ENCODE data around the gene SERINC5. TPM values are rescaled to one million over a fixed set of nuclear protein-coding genes. Genes with fewer than 3 reads are reported as not detected.

Gene SERINC5
- total RNA-seq, 2 experiments from 2014 or later, result 85.7 to 88.8 TPM

- ChIA-PET POLR2A (no interaction called here), CTCF (interaction anchor here (0.9 to 1.7 kb wide), 4 partner anchors 10 to 115 kb away, joined by 3 to 4 read pairs (median 3); no protein-coding TSS in a partner anchor)
- Mint-ChIP-seq H3K27ac (peak overlapping the region; percentile 63), H3K36me3 (ENCODE audit: low read depth) (peaks cover 50% of the 10 kb centered on the region), H3K4me1 (peaks cover 69% of the 10 kb centered on the region), H3K9me3 (peaks cover 6% of the 10 kb centered on the region), H3K4me3 (no peak overlapping the region), H3K27me3 (no peaks in the 10 kb centered on the region)
- DNase-seq, result no peak
Measured at GRCh38 chr5:80219391-80219790, 36.5 kb downstream of the SERINC5 start.

- ChIA-PET CTCF (interaction anchor here (0.6 to 1.8 kb wide), 6 partner anchors 12 to 657 kb away, joined by 3 to 5 read pairs (median 3); no protein-coding TSS in a partner anchor), POLR2A (no interaction called here)
- Mint-ChIP-seq H3K4me3 (no peak overlapping the region), H3K4me1 (peaks cover 83% of the 10 kb centered on the region), H3K9me3 (peaks cover 9% of the 10 kb centered on the region), H3K36me3 (ENCODE audit: low read depth) (peaks cover 59% of the 10 kb centered on the region), H3K27me3 (no peaks in the 10 kb centered on the region), H3K27ac (peak overlapping the region; percentile 34)
- no peak for DNase-seq
Measured at GRCh38 chr5:80217667-80218066, 38.2 kb downstream of the SERINC5 start.

DNA sequence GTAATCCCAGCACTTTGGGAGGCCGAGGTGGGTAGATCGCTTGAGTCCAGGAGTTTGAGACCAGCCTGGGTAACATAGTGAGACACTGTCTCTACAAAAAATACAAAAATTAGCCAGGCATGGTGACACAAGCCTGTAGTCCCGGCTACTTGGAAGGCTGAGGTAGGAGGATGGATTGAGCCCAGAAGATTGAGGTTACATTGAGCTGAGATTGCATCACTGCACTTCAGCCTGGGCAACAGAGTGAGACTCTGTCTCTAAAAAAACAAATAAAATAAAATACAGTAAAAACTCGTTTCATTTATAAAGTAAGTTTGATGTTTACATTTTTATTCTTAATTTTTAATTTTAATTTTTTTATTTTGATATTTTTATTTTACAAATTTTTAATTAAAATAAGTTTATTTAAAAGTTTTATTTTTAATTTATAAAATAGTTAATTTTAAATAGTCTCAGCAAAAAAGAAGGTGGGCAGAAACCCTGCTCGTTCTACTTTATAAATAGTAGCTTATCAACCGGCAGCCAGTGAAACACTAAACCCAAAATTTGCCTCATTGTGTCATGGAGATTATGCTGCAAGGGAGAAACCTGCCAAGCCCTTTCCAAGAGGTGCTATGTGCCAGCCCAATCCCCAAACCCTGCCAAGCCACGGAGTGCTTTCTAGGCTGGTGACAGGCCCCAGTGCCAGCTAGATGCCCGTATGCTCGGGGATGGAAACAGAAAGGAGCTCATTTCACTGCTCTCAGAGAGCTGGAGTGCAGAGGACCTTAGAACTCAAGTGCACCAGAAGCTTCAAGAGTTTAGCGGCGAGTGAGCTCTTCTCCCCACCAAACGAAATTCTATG lies 38.9 kb downstream of the SERINC5 start:
- H3K27me3 Mint-ChIP-seq, result no peaks in the 10 kb centered on the region
- H3K4me3 Mint-ChIP-seq, result no peak overlapping the region
- H3K4me1 Mint-ChIP-seq, result peaks cover 87% of the 10 kb centered on the region
- H3K36me3 Mint-ChIP-seq (ENCODE audit: low read depth), result peaks cover 63% of the 10 kb centered on the region
- DNase-seq, result no peak
- ChIA-PET CTCF (interaction anchor here (0.6 to 1.8 kb wide), 8 partner anchors 12 to 656 kb away, joined by 3 to 5 read pairs (median 3); no protein-coding TSS in a partner anchor), POLR2A (no interaction called here)
- H3K27ac Mint-ChIP-seq, result peak overlapping the region; percentile 78
- H3K9me3 Mint-ChIP-seq, result peaks cover 9% of the 10 kb centered on the region

- H3K4me1 Mint-ChIP-seq, result peaks cover 90% of the 10 kb centered on the region
- peak overlapping the region; percentile 3 for H3K4me3 Mint-ChIP-seq
- POLR2A ChIA-PET, result no interaction called here
- peak overlapping the region; percentile 60 for H3K27ac Mint-ChIP-seq
- peaks cover 66% of the 10 kb centered on the region for H3K36me3 Mint-ChIP-seq (ENCODE audit: low read depth)
- H3K27me3 Mint-ChIP-seq, result no peaks in the 10 kb centered on the region
- no peak for DNase-seq
- CTCF ChIA-PET, result interaction anchor here (1.5 kb wide), 2 partner anchors 24 to 29 kb away, joined by 4 to 5 read pairs; no protein-coding TSS in a partner anchor
- H3K9me3 Mint-ChIP-seq, result peaks cover 9% of the 10 kb centered on the region
Measured at GRCh38 chr5:80216096-80216495, 39.8 kb downstream of the SERINC5 start.

DNA sequence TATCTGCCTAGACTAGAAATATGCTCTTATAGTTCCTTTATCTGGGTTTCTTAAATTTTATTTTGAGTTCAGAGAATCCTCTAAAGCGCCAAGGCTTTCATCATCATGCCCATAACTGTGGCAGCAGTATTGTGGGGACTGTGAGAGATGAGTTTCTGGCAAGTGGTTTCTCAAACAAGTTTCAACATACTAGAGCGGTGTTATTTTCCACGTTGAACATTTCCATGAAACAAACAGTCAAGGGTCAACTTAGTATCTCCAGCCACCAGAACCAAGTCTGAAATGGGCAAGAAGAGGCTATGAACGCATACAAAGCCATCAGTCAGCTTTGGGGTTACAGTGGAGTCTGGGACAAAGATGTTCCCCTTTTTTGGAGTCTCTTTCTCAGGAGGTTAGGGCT lies 40.3 kb downstream of the SERINC5 start:
- POLR2A ChIA-PET, result no interaction called here
- no peak overlapping the region for H3K4me3 Mint-ChIP-seq

GRCh38 chr5:80213466-80213865 lies 42.4 kb downstream of the SERINC5 start:
- ChIA-PET POLR2A (no interaction called here), CTCF (no interaction called here)
- peaks cover 84% of the 10 kb centered on the region for H3K4me1 Mint-ChIP-seq
- H3K9me3 Mint-ChIP-seq, result peaks cover 9% of the 10 kb centered on the region
- DNase-seq, result no peak
- H3K36me3 Mint-ChIP-seq (ENCODE audit: low read depth), result peaks cover 68% of the 10 kb centered on the region
- H3K27ac Mint-ChIP-seq, result no peak overlapping the region
- no peak overlapping the region for H3K4me3 Mint-ChIP-seq
- no peaks in the 10 kb centered on the region for H3K27me3 Mint-ChIP-seq

More for the DNA sequence above, 40.3 kb downstream of the SERINC5 start:
- CTCF ChIA-PET, result interaction anchor here (1.3 kb wide), 1 partner anchor 19 kb away, joined by 3 read pairs; no protein-coding TSS in a partner anchor
- H3K27ac Mint-ChIP-seq, result peak overlapping the region; percentile 15
- peaks cover 89% of the 10 kb centered on the region for H3K4me1 Mint-ChIP-seq
- H3K27me3 Mint-ChIP-seq, result no peaks in the 10 kb centered on the region
- DNase-seq, result no peak
- peaks cover 69% of the 10 kb centered on the region for H3K36me3 Mint-ChIP-seq (ENCODE audit: low read depth)
- peaks cover 9% of the 10 kb centered on the region for H3K9me3 Mint-ChIP-seq

GRCh38 chr5:80212171-80212667 lies 43.6 kb downstream of the SERINC5 start:
- peaks cover 9% of the 10 kb centered on the region for H3K9me3 Mint-ChIP-seq
- DNase-seq, result no peak
- H3K36me3 Mint-ChIP-seq (ENCODE audit: low read depth), result peaks cover 67% of the 10 kb centered on the region
- ChIA-PET CTCF (interaction anchor here (1.1 to 1.8 kb wide), 3 partner anchors 9 to 20 kb away, joined by 3 to 5 read pairs (median 4); no protein-coding TSS in a partner anchor), POLR2A (no interaction called here)
- H3K27ac Mint-ChIP-seq, result no peak overlapping the region
- H3K4me3 Mint-ChIP-seq, result no peak overlapping the region
- peaks cover 77% of the 10 kb centered on the region for H3K4me1 Mint-ChIP-seq
- no peaks in the 10 kb centered on the region for H3K27me3 Mint-ChIP-seq

DNA sequence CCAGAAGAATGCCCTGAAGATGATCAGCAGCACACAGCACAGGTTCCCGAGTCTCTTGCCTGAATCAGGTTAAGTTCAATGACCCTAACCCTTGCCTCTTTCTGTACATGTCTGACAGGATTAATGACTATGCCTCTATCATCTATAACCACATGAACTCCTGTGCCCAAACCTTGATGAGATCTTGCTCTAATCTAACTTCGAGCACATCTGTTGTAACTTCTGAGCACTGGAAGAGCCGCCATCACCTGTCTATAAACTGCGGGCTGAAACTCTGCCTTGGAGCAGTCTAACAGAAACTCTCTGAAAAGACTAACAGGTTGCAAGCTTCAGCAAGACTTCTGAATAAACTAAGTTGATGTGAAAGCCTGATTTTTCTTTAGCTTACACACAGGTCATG lies 44.5 kb downstream of the SERINC5 start:
- Mint-ChIP-seq H3K36me3 (ENCODE audit: low read depth) (peaks cover 71% of the 10 kb centered on the region), H3K4me3 (no peak overlapping the region)

DNA sequence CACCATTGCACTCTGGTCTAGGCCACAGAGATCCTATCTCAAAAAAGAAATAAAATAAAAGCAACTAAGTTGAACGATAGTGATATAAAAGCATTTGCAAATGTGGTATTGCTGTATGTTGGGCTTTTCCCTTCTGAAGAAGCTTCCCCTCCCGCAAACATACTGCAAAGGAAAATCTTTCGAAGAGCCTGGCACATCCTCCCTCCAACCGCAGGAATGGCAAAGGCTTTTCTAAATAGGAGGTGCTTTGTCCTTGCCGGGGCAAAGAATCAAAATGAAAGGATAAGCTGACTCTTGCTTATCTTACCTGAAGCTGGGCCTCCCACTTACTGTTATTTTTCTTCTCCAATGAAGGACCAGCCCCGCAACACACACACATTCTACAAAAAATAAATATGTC lies 45.8 kb downstream of the SERINC5 start:
- ChIA-PET POLR2A (no interaction called here), CTCF (interaction anchor here (1.0 to 1.1 kb wide), 2 partner anchors 9 to 16 kb away, joined by 3 read pairs; no protein-coding TSS in a partner anchor)
- Mint-ChIP-seq H3K27ac (no peak overlapping the region), H3K4me1 (peaks cover 77% of the 10 kb centered on the region), H3K36me3 (ENCODE audit: low read depth) (peaks cover 70% of the 10 kb centered on the region), H3K27me3 (no peaks in the 10 kb centered on the region), H3K4me3 (no peak overlapping the region), H3K9me3 (peaks cover 4% of the 10 kb centered on the region)
- DNase-seq, result no peak

More for the DNA sequence above, 44.5 kb downstream of the SERINC5 start:
- ChIA-PET CTCF (interaction anchor here (1.8 kb wide), 1 partner anchor 18 kb away, joined by 5 read pairs; no protein-coding TSS in a partner anchor), POLR2A (no interaction called here)
- peak overlapping the region; percentile 9 for H3K27ac Mint-ChIP-seq
- DNase-seq, result no peak
- H3K9me3 Mint-ChIP-seq, result peaks cover 9% of the 10 kb centered on the region
- peaks cover 77% of the 10 kb centered on the region for H3K4me1 Mint-ChIP-seq
- H3K27me3 Mint-ChIP-seq, result no peaks in the 10 kb centered on the region

DNA sequence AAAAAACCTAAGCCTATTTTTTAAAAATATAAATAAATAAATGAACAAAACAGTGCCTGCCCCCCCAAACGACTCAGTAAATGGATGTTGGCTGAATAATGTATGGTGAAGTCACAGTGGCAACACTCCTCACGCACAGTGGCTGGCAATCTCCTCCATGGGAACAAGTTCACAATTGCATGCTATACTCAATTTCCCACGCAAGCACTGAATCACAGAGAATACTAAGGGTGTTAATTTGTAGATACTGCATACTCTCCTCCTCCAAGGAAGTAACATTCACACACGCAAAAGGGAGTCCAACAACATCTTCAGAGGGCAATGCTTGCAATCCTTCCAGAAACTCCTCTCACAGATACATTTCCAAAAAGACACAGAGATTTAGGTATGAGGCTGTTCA lies 47.5 kb downstream of the SERINC5 start:
- Mint-ChIP-seq H3K4me1 (peaks cover 76% of the 10 kb centered on the region), H3K36me3 (ENCODE audit: low read depth) (peaks cover 75% of the 10 kb centered on the region), H3K27me3 (no peaks in the 10 kb centered on the region), H3K9me3 (no peaks in the 10 kb centered on the region), H3K4me3 (no peak overlapping the region), H3K27ac (no peak overlapping the region)
- POLR2A ChIA-PET, result no interaction called here
- DNase-seq, result no peak
- CTCF ChIA-PET, result no interaction called here

DNA sequence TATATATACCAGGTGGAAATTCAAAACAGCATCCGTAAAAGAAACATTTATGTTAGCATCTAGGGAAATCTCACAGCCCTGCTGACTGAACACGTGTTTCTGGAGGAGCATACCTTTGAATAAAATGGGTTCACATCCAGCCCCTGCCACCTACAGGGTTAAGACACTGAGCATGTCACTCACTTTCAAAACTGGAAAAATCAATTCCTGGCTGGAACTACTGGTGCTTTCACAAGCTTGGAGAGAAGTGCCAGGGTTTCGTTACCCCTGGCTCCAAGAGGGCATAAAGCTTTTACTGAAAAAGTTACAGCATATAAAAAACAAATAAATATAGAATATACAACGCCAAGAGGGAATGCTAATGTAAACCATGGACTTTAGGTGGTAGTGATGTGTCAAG lies 48.0 kb downstream of the SERINC5 start:
- no peak for DNase-seq
- ChIA-PET POLR2A (no interaction called here), CTCF (interaction anchor here (0.6 to 7.6 kb wide), 3 partner anchors 14 to 654 kb away, joined by 4 to 36 read pairs (median 4); no protein-coding TSS in a partner anchor)
- no peaks in the 10 kb centered on the region for H3K27me3 Mint-ChIP-seq
- no peaks in the 10 kb centered on the region for H3K9me3 Mint-ChIP-seq
- peaks cover 74% of the 10 kb centered on the region for H3K36me3 Mint-ChIP-seq (ENCODE audit: low read depth)
- peaks cover 72% of the 10 kb centered on the region for H3K4me1 Mint-ChIP-seq
- no peak overlapping the region for H3K27ac Mint-ChIP-seq
- H3K4me3 Mint-ChIP-seq, result no peak overlapping the region

DNA sequence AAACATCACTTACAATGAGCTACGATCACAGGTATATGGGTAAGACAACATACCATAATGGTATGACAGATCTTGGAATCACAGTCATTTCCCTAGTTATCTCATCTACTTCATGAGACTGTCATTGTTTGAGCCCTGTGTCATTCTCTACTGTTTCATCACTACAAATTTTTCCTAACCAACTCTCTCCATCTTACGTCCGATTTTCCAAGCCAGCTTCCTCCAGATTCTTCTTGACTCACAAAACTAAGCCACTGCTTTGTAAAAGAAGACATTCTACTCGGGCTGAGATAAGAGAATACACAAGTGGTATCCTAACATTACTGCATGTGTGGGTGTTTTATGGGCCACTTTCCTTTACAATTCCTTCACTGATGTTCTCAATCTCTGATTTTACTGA lies 49.6 kb downstream of the SERINC5 start:
- no peaks in the 10 kb centered on the region for H3K27me3 Mint-ChIP-seq
- peaks cover 78% of the 10 kb centered on the region for H3K36me3 Mint-ChIP-seq (ENCODE audit: low read depth)
- DNase-seq, result no peak
- no peak overlapping the region for H3K4me3 Mint-ChIP-seq
- POLR2A ChIA-PET, result no interaction called here
- no peak overlapping the region for H3K27ac Mint-ChIP-seq
- CTCF ChIA-PET, result interaction anchor here (1.5 to 7.6 kb wide), 2 partner anchors 13 to 25 kb away, joined by 4 to 36 read pairs; no protein-coding TSS in a partner anchor
- peaks cover 62% of the 10 kb centered on the region for H3K4me1 Mint-ChIP-seq
- H3K9me3 Mint-ChIP-seq, result no peaks in the 10 kb centered on the region

- Mint-ChIP-seq H3K9me3 (no peaks in the 10 kb centered on the region), H3K27me3 (no peaks in the 10 kb centered on the region), H3K27ac (peak overlapping the region; percentile 58), H3K36me3 (ENCODE audit: low read depth) (peaks cover 78% of the 10 kb centered on the region), H3K4me3 (no peak overlapping the region), H3K4me1 (peaks cover 60% of the 10 kb centered on the region)
- POLR2A ChIA-PET, result no interaction called here
- CTCF ChIA-PET, result interaction anchor here (1.1 to 7.6 kb wide), 4 partner anchors 12 to 34 kb away, joined by 3 to 36 read pairs (median 9); no protein-coding TSS in a partner anchor
- DNase-seq, result no peak
Measured at GRCh38 chr5:80205846-80206245, 50.0 kb downstream of the SERINC5 start.
